Measurements from ENCODE around the gene CMPK1.
"Not testable (repeated sequence)": the region's sequence is repeated elsewhere in the genome, so short reads cannot be mapped to it uniquely, and the experiment has no call there.

CMPK1 gene

GRCh38 chr1:47338249-47339077 lies 4.9 kb downstream of the CMPK1 start:
- no peak for DNase-seq

- no peak for DNase-seq
These were observed 6.6 kb downstream of the CMPK1 start for GRCh38 chr1:47340227-47340626.

- not testable (repeated sequence) for DNase-seq
These were observed 13.4 kb downstream of the CMPK1 start for GRCh38 chr1:47346979-47347378.

GRCh38 chr1:47347735-47348134 lies 14.1 kb downstream of the CMPK1 start:
- DNase-seq, result no peak

GRCh38 chr1:47348246-47348645 lies 14.7 kb downstream of the CMPK1 start:
- no peak for DNase-seq

GRCh38 chr1:47351305-47351704 lies 17.7 kb downstream of the CMPK1 start:
- no peak for DNase-seq

GRCh38 chr1:47361380-47361779 lies 27.8 kb downstream of the CMPK1 start:
- DNase-seq, result no peak

- DNase-seq, result no peak
These were observed 29.2 kb downstream of the CMPK1 start for GRCh38 chr1:47362828-47363227.

GRCh38 chr1:47367651-47368050 lies 34.1 kb downstream of the CMPK1 start:
- no peak for DNase-seq

GRCh38 chr1:47371016-47371517 lies 37.5 kb downstream of the CMPK1 start:
- no peak for DNase-seq

- no peak for DNase-seq
These were observed 40.9 kb downstream of the CMPK1 start for GRCh38 chr1:47374501-47374900.

GRCh38 chr1:47378147-47378546 lies 44.6 kb downstream of the CMPK1 start:
- no peak for DNase-seq

GRCh38 chr1:47380699-47381098 lies 47.1 kb downstream of the CMPK1 start:
- DNase-seq, result no peak

GRCh38 chr1:47382399-47382983 lies 48.9 kb downstream of the CMPK1 start:
- DNase-seq, result no peak

- DNase-seq, result no peak
These were observed 50.5 kb downstream of the CMPK1 start for GRCh38 chr1:47384083-47384482.

- no peak for DNase-seq
These were observed 51.4 kb downstream of the CMPK1 start for GRCh38 chr1:47385020-47385419.

- no peak for DNase-seq
These were observed 52.7 kb downstream of the CMPK1 start for GRCh38 chr1:47386268-47386667.

GRCh38 chr1:47388030-47388890 lies 54.7 kb downstream of the CMPK1 start:
- no peak for DNase-seq

GRCh38 chr1:47388891-47389238 lies 55.3 kb downstream of the CMPK1 start:
- peak; percentile 76 for DNase-seq

GRCh38 chr1:47389731-47390130 lies 56.1 kb downstream of the CMPK1 start:
- no peak for DNase-seq

- no peak for DNase-seq
These were observed 57.3 kb downstream of the CMPK1 start for GRCh38 chr1:47390843-47391242.

- DNase-seq, result no peak
These were observed 59.6 kb downstream of the CMPK1 start for GRCh38 chr1:47393141-47393540.

- no peak for DNase-seq
These were observed 61.8 kb downstream of the CMPK1 start for GRCh38 chr1:47395433-47395832.
